SHP77 treated with DMSO at 0.1 percent for 48 hours (cell line): ENCODE measurements around the gene C10orf71.

Source experiments
- DNase-seq: peaks from one replicate; lab custom pipeline; 2025; lab: John Stamatoyannopoulos, UW

Gene C10orf71

GRCh38 chr10:49360271-49361177 lies 61.6 kb downstream of the C10orf71 start:
- no peak for DNase-seq

- no peak for DNase-seq
Observed at GRCh38 chr10:49361178-49361554, 62.2 kb downstream of the C10orf71 start.

- DNase-seq: no peak
Observed at GRCh38 chr10:49361735-49362568, 63.0 kb downstream of the C10orf71 start.

- DNase-seq: no peak
Observed at GRCh38 chr10:49362596-49363260, 63.8 kb downstream of the C10orf71 start.

- no peak for DNase-seq
Observed at GRCh38 chr10:49363309-49364031, 64.5 kb downstream of the C10orf71 start.

- no peak for DNase-seq
Observed at GRCh38 chr10:49364051-49364450, 65.1 kb downstream of the C10orf71 start.

GRCh38 chr10:49364747-49365146 lies 65.8 kb downstream of the C10orf71 start:
- DNase-seq: no peak

- DNase-seq: no peak
Observed at GRCh38 chr10:49365275-49365674, 66.3 kb downstream of the C10orf71 start.

GRCh38 chr10:49365675-49366415 lies 66.9 kb downstream of the C10orf71 start:
- DNase-seq: no peak

GRCh38 chr10:49366460-49366859 lies 67.5 kb downstream of the C10orf71 start:
- no peak for DNase-seq

- no peak for DNase-seq
Observed at GRCh38 chr10:49367600-49367999, 68.6 kb downstream of the C10orf71 start.

- DNase-seq: no peak
Observed at GRCh38 chr10:49368256-49368655, 69.3 kb downstream of the C10orf71 start.

GRCh38 chr10:49369216-49370162 lies 70.5 kb downstream of the C10orf71 start:
- no peak for DNase-seq

- DNase-seq: no peak
Observed at GRCh38 chr10:49370326-49371100, 71.5 kb downstream of the C10orf71 start.

- no peak for DNase-seq
Observed at GRCh38 chr10:49371967-49372366, 73.0 kb downstream of the C10orf71 start.

- no peak for DNase-seq
Observed at GRCh38 chr10:49373361-49373760, 74.4 kb downstream of the C10orf71 start.

- no peak for DNase-seq
Observed at GRCh38 chr10:49374740-49375139, 75.8 kb downstream of the C10orf71 start.

GRCh38 chr10:49375611-49376010 lies 76.6 kb downstream of the C10orf71 start:
- no peak for DNase-seq
